GM12878 (cell line): ENCODE data around the gene SF3B5. TPM values are rescaled to one million over a fixed set of nuclear protein-coding genes. Genes with fewer than 3 reads are reported as not detected.

Experiments used
- ATAC-seq: fragments of 200-7000 bp; cut with Tn5 transposase; 3 replicates; pipeline ENCODE4 v1.9.1; 2020; ENCODE audit warnings: mild to moderate bottlenecking, moderate library complexity
- BruUV-seq: library from RNA; stranded (reverse); fragments of 400-500 nt; replicated peaks from 2 replicates; lab custom pipeline; 2021; lab: Mats Ljungman, UMichigan
- CTCF ChIA-PET: fragments of 300-600 bp; sonication (Branson Sonifier 250); formaldehyde crosslinking; extraction: SDS; loops from one replicate; lab custom pipeline; 2021; ENCODE audit warnings: inconsistent platforms; lab: Yijun Ruan, JAX
- POLR2A ChIA-PET: fragments of 350-600 bp; formaldehyde crosslinking; extraction: SDS; loops from one replicate; lab custom pipeline; 2021; ENCODE audit warnings: inconsistent platforms; lab: Charles Lee
- RAD21 ChIA-PET: fragments of 300-600 bp; sonication (Branson Sonifier 250); formaldehyde crosslinking; loops from one replicate; lab custom pipeline; 2023; ENCODE audit warnings: antibody characterized with exemption; ENCODE audit not compliant: unreplicated experiment; lab: Charles Lee
- SMC1A ChIA-PET: fragments of 300-600 bp; sonication (Branson Sonifier 250); formaldehyde crosslinking; loops from one replicate; lab custom pipeline; 2023; ENCODE audit not compliant: unreplicated experiment, uncharacterized antibody; lab: Charles Lee
- DNase-seq: peaks from one replicate; pipeline ENCODE4 v3.0.0-alpha.2; 2011; ENCODE audit warnings: low read depth, low spot score
- FAIRE-seq: peaks from 3 replicates; lab custom pipeline; 2011; peaks lifted over from hg19 to GRCh38; lab: Jason Lieb, UNC
- H2AFZ ChIP-seq: 2 replicates; pipeline ENCODE4 v1.6.0; 2011; ENCODE audit warnings: low read depth, low read length, control low read depth; ENCODE audit not compliant: control insufficient read depth
- H3K27ac ChIP-seq: 2 replicates; pipeline ENCODE4 v1.5.1; 2011; ENCODE audit warnings: control low read depth; ENCODE audit not compliant: control insufficient read depth, insufficient read depth
- H3K27me3 ChIP-seq, 2 experiments: replicated peaks in 1 of 2; 2 replicates each; pipeline versions ENCODE4 v1.6.0 to v1.6.1; 2011; ENCODE audit warnings: low read length in 1 of 2; ENCODE audit not compliant: control insufficient read depth in 2 of 2, insufficient read depth in 2 of 2
- H3K36me3 ChIP-seq, 2 experiments: 2 replicates each; pipeline ENCODE4 v1.5.1; 2011; ENCODE audit warnings: low read length in 1 of 2; ENCODE audit not compliant: control insufficient read depth in 2 of 2, insufficient read depth in 2 of 2
- H3K4me1 ChIP-seq: 2 replicates; pipeline ENCODE4 v1.6.1; 2011; ENCODE audit warnings: mild to moderate bottlenecking, low read length, moderate library complexity, mixed read lengths; ENCODE audit not compliant: control insufficient read depth, insufficient read depth
- H3K4me2 ChIP-seq: 2 replicates; pipeline ENCODE4 v1.6.0; 2011; ENCODE audit warnings: control low read depth; ENCODE audit not compliant: control insufficient read depth, insufficient read depth
- H3K4me3 ChIP-seq: fragments of 200-600 bp; sonication (generic); 2 replicates; pipeline ENCODE4 v1.5.1; 2016
- H3K79me2 ChIP-seq: 2 replicates; pipeline ENCODE4 v1.6.0; 2011; ENCODE audit warnings: low read length; ENCODE audit not compliant: control insufficient read depth, insufficient read depth
- H3K9ac ChIP-seq: 2 replicates; pipeline ENCODE4 v1.8.0; 2011; ENCODE audit warnings: low read length, control low read depth, mixed read lengths; ENCODE audit not compliant: control insufficient read depth, insufficient read depth
- H3K9me3 ChIP-seq: replicated peaks from 3 replicates; pipeline ENCODE4 v1.5.1; 2011; ENCODE audit warnings: mild to moderate bottlenecking, low read length; ENCODE audit not compliant: control insufficient read depth, insufficient read depth
- H4K20me1 ChIP-seq: 2 replicates; pipeline ENCODE4 v1.6.0; 2011; ENCODE audit not compliant: control insufficient read depth, insufficient read depth
- FOXK2 ChIP-seq: fragments of 450-650 bp; IDR thresholded peaks from 2 replicates; pipeline ENCODE4 v1.6.1; 2017; ENCODE audit warnings: mild to moderate bottlenecking, moderate library complexity
- KAT2A ChIP-seq: conservative IDR thresholded peaks from 2 replicates; pipeline ENCODE4 v1.6.1; 2011; ENCODE audit warnings: low read depth, low read length; ENCODE audit not compliant: control insufficient read depth
- MEF2A ChIP-seq: IDR thresholded peaks from 2 replicates; pipeline ENCODE4 v1.6.1; 2011; ENCODE audit warnings: low read depth, mild to moderate bottlenecking, low read length, moderate library complexity; ENCODE audit not compliant: insufficient read depth
- MTA2 ChIP-seq: fragments of 450-650 bp; IDR thresholded peaks from 2 replicates; pipeline ENCODE4 v1.6.1; 2016; ENCODE audit warnings: low read depth, mild to moderate bottlenecking, moderate library complexity
- NBN ChIP-seq: fragments of 450-650 bp; IDR thresholded peaks from 2 replicates; pipeline ENCODE4 v1.6.1; 2016
- NR2C2 ChIP-seq: IDR thresholded peaks from 2 replicates; pipeline ENCODE4 v1.6.1; 2011; ENCODE audit warnings: borderline replicate concordance, low read depth; ENCODE audit not compliant: control insufficient read depth, insufficient read length
- SMAD1 ChIP-seq: fragments of 450-650 bp; IDR thresholded peaks from 2 replicates; pipeline ENCODE4 v1.6.1; 2018; ENCODE audit warnings: mild to moderate bottlenecking, low read depth; ENCODE audit not compliant: partially characterized antibody
- SMARCA5 ChIP-seq: fragments of 450-650 bp; IDR thresholded peaks from 2 replicates; pipeline ENCODE4 v1.6.1; 2017; ENCODE audit warnings: mild to moderate bottlenecking
- TCF3 ChIP-seq: IDR thresholded peaks from 2 replicates; pipeline ENCODE4 v1.6.1; 2012; ENCODE audit warnings: low read depth, mild to moderate bottlenecking, low read length, borderline replicate concordance; ENCODE audit not compliant: insufficient read depth
- WGBS: methylation state at CpG from one replicate; pipeline ENCODE4 v1.1.6; 2016; ENCODE audit warnings: low lambda C conversion rate; ENCODE audit not compliant: insufficient replicate concordance, insufficient coverage; ENCODE audit errors: missing lambda C conversion rate; 5-methylcytosine and 5-hydroxymethylcytosine counted together
- in situ Hi-C: fragments of 300-500 bp; cut with MboI; formaldehyde crosslinking; loops from 9 replicates; pipeline ENCODE4 v1.14.3; 2018; ENCODE audit warnings: mixed read lengths
- intact Hi-C: fragments of 100-400 bp; cut with micrococcal nuclease; formaldehyde crosslinking; loops from one replicate; pipeline ENCODE4 v1.14.2; 2022; ENCODE audit not compliant: unreplicated experiment
- polyA plus RNA-seq, 11 experiments: library from polyadenylated mRNA; depleted of rRNA in 4 of 11; unstranded in 6 of 11; stranded (reverse) in 5 of 11; fragments of >200 nt; fragmentation: Nextera tagmentation in 4 of 11; fragmentation: Illumina TruSeq in 1 of 11; extraction: Ambion mirVana in 4 of 11; extraction: Trizol in 1 of 11; gene quantifications; 1 replicate in 1 of 11; 2 replicates in 10 of 11; pipeline versions ENCODE4 v1.2.1 to v1.2.3, GENCODE V29; 2011 to 2016; ENCODE audit warnings: inconsistent platforms in 2 of 11, missing spikeins in 2 of 11, low read depth in 1 of 11
- total RNA-seq, 4 experiments: library from RNA; depleted of rRNA in 3 of 4; stranded (reverse); fragments of >200 nt in 3 of 4; fragmentation: Illumina TruSeq in 1 of 4; extraction: Trizol in 1 of 4; gene quantifications; 2 replicates each; pipeline versions ENCODE4 v1.2.1 to v1.2.3, GENCODE V29; 2013 to 2021
- TF ChIP-seq, protein P1 (sequence below): fragments of 450-650 bp; formaldehyde crosslinking; IDR thresholded peaks from 2 replicates; pipeline ENCODE4 v1.4.0; 2022; ENCODE audit warnings: mild to moderate bottlenecking, moderate library complexity
- TF ChIP-seq, protein P2 (sequence below): IDR thresholded peaks from 2 replicates; pipeline ENCODE4 v1.6.1; 2011; ENCODE audit warnings: low read depth, mild to moderate bottlenecking, low read length, moderate library complexity, borderline replicate concordance; ENCODE audit errors: extremely low read depth
- TF ChIP-seq, protein P3 (sequence below): fragments of 450-650 bp; IDR thresholded peaks from 2 replicates; pipeline ENCODE4 v1.6.1; 2017; ENCODE audit warnings: mild to moderate bottlenecking, moderate library complexity
- TF ChIP-seq, protein P4 (sequence below): IDR thresholded peaks from 2 replicates; pipeline ENCODE4 v1.6.1; 2011; ENCODE audit warnings: mild to moderate bottlenecking, low read depth, low read length, moderate library complexity; ENCODE audit not compliant: insufficient replicate concordance

The SF3B5 gene
- total and polyA plus RNA-seq, 10 of the 15 experiments (the other 5 are each of a cell fraction or from before 2014, with no cell fraction given), result 220 to 864 (median 341) TPM

DNA sequence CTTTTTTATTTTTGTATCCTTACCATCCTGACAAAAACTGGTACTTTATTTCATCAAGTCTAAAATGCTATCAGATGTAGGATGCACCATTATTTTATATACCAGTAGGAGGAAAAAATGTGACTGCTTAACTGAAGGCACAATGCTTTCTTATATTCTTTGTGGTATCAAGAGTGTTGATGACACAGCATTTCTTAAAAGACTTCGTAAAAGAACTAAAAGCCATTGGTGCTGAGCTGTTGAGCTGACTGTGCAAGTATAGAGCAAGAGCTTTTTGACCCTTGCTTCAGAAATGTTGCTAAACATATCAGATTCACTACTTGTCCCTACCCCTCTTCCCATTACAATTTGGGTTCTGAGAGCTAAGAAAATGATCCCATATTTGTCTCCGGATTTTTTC lies 17.5 kb downstream of the SF3B5 start:
- H2AFZ ChIP-seq, result no peak overlapping the region
- POLR2A ChIA-PET, result interaction anchor here (1.4 to 1.6 kb wide), 2 partner anchors 8 to 13 kb away, joined by 4 to 7 read pairs; no protein-coding TSS in a partner anchor
- FAIRE-seq (no peak), DNase-seq (no peak), ATAC-seq (no peak)
- no peak overlapping the region for H3K4me3 ChIP-seq
- CTCF ChIA-PET, result interaction anchor here (0.8 to 1.3 kb wide), 7 partner anchors 10 to 138 kb away, joined by 3 to 6 read pairs (median 3); no protein-coding TSS in a partner anchor
- RAD21 ChIA-PET, result interaction anchor here (0.8 to 1.4 kb wide), 2 partner anchors 13 to 23 kb away, joined by 4 read pairs; no protein-coding TSS in a partner anchor
- no peak overlapping the region for H3K4me2 ChIP-seq
- no peaks in the 10 kb centered on the region for H4K20me1 ChIP-seq
- H3K79me2 ChIP-seq, result no peaks in the 10 kb centered on the region
- H3K27me3 ChIP-seq, result no peaks in the 10 kb centered on the region
- in situ Hi-C loops (no loop called here), intact Hi-C loops (no loop called here)
- no peak overlapping the region for H3K9ac ChIP-seq
- H3K9me3 ChIP-seq, result no peaks in the 10 kb centered on the region
- H3K4me1 ChIP-seq, result peaks cover 16% of the 10 kb centered on the region
- SMC1A ChIA-PET, result interaction anchor here (0.6 to 2.1 kb wide), 4 partner anchors 10 to 83 kb away, joined by 3 to 6 read pairs (median 4); no protein-coding TSS in a partner anchor
- WGBS, result 96% methylated on average over 2 of the region's 2 CpGs
- BruUV-seq, result no TSS peak
- H3K27ac ChIP-seq, result no peak overlapping the region
- TF ChIP-seq, protein P1, sequence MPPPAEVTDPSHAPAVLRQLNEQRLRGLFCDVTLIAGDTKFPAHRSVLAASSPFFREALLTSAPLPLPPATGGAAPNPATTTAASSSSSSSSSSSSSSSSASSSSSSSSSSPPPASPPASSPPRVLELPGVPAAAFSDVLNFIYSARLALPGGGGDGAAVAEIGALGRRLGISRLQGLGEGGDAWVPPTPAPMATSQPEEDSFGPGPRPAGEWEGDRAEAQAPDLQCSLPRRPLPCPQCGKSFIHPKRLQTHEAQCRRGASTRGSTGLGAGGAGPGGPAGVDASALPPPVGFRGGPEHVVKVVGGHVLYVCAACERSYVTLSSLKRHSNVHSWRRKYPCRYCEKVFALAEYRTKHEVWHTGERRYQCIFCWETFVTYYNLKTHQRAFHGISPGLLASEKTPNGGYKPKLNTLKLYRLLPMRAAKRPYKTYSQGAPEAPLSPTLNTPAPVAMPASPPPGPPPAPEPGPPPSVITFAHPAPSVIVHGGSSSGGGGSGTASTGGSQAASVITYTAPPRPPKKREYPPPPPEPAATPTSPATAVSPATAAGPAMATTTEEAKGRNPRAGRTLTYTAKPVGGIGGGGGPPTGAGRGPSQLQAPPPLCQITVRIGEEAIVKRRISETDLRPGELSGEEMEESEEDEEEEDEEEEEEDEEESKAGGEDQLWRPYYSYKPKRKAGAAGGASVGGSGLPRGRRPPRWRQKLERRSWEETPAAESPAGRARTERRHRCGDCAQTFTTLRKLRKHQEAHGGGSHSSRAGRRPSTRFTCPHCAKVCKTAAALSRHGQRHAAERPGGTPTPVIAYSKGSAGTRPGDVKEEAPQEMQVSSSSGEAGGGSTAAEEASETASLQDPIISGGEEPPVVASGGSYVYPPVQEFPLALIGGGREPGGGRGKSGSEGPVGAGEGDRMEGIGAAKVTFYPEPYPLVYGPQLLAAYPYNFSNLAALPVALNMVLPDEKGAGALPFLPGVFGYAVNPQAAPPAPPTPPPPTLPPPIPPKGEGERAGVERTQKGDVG (CRISPR knock-in tag), result no peak
- TF ChIP-seq TCF3 (no peak), SMARCA5 (no peak), KAT2A (no peak), MEF2A (no peak), NR2C2 (no peak), SMAD1 (no peak), NBN (no peak), FOXK2 (no peak), MTA2 (no peak)
- TF ChIP-seq, protein P2, sequence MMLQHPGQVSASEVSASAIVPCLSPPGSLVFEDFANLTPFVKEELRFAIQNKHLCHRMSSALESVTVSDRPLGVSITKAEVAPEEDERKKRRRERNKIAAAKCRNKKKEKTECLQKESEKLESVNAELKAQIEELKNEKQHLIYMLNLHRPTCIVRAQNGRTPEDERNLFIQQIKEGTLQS, result no peak
- TF ChIP-seq, protein P3, sequence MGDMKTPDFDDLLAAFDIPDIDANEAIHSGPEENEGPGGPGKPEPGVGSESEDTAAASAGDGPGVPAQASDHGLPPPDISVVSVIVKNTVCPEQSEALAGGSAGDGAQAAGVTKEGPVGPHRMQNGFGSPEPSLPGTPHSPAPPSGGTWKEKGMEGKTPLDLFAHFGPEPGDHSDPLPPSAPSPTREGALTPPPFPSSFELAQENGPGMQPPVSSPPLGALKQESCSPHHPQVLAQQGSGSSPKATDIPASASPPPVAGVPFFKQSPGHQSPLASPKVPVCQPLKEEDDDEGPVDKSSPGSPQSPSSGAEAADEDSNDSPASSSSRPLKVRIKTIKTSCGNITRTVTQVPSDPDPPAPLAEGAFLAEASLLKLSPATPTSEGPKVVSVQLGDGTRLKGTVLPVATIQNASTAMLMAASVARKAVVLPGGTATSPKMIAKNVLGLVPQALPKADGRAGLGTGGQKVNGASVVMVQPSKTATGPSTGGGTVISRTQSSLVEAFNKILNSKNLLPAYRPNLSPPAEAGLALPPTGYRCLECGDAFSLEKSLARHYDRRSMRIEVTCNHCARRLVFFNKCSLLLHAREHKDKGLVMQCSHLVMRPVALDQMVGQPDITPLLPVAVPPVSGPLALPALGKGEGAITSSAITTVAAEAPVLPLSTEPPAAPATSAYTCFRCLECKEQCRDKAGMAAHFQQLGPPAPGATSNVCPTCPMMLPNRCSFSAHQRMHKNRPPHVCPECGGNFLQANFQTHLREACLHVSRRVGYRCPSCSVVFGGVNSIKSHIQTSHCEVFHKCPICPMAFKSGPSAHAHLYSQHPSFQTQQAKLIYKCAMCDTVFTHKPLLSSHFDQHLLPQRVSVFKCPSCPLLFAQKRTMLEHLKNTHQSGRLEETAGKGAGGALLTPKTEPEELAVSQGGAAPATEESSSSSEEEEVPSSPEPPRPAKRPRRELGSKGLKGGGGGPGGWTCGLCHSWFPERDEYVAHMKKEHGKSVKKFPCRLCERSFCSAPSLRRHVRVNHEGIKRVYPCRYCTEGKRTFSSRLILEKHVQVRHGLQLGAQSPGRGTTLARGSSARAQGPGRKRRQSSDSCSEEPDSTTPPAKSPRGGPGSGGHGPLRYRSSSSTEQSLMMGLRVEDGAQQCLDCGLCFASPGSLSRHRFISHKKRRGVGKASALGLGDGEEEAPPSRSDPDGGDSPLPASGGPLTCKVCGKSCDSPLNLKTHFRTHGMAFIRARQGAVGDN, result no peak
- TF ChIP-seq, protein P4, sequence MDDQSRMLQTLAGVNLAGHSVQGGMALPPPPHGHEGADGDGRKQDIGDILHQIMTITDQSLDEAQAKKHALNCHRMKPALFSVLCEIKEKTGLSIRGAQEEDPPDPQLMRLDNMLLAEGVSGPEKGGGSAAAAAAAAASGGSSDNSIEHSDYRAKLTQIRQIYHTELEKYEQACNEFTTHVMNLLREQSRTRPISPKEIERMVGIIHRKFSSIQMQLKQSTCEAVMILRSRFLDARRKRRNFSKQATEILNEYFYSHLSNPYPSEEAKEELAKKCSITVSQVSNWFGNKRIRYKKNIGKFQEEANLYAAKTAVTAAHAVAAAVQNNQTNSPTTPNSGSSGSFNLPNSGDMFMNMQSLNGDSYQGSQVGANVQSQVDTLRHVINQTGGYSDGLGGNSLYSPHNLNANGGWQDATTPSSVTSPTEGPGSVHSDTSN, result no peak
- no peaks in the 10 kb centered on the region for H3K36me3 ChIP-seq
